T-helper 1 cell treated with Interleukin-12 subunit alpha and Interleukin-12 subunit beta and Interleukin-4 antibody, amounts not matched to agents 30 μg/mL and 1 μg/mL, for 36 hours (primary cell): ENCODE results near the gene RGPD8.

ENCODE experiments used
- H3K27ac Mint-ChIP-seq: one replicate; pipeline ENCODE4 v1.8.0; 2021; ENCODE audit warnings: mild to moderate bottlenecking, mixed read lengths
- H3K27me3 Mint-ChIP-seq: one replicate; pipeline ENCODE4 v1.8.0; 2021; ENCODE audit warnings: low read depth, mixed read lengths
- H3K36me3 Mint-ChIP-seq: one replicate; pipeline ENCODE4 v1.8.0; 2021; ENCODE audit warnings: low read depth, mixed read lengths
- H3K4me1 Mint-ChIP-seq: one replicate; pipeline ENCODE4 v1.8.0; 2021; ENCODE audit warnings: low read depth, mixed read lengths
- H3K4me3 Mint-ChIP-seq: one replicate; pipeline ENCODE4 v1.8.0; 2021; ENCODE audit warnings: mild to moderate bottlenecking, moderate library complexity, mixed read lengths
- H3K9me3 Mint-ChIP-seq: one replicate; pipeline ENCODE4 v1.8.0; 2021; ENCODE audit warnings: mixed read lengths

The RGPD8 gene

GRCh38 chr2:112321375-112322320 lies 111.8 kb downstream of the RGPD8 start:
- Mint-ChIP-seq H3K9me3 (no peaks in the 10 kb centered on the region), H3K36me3 (no peaks in the 10 kb centered on the region), H3K4me3 (no peak overlapping the region), H3K27me3 (no peaks in the 10 kb centered on the region), H3K27ac (no peak overlapping the region), H3K4me1 (no peaks in the 10 kb centered on the region)
